K562 (cell line): ENCODE measurements around the gene ATP8B2. TPM values are rescaled to one million over a fixed set of nuclear protein-coding genes. Genes with fewer than 3 reads are reported as not detected.

Experiments used
- BHLHE40 ChIP-seq: IDR thresholded peaks from 2 replicates; pipeline ENCODE4 v1.6.1; 2011; ENCODE audit warnings: low read length, improper control_type of control experiment
- DIDO1 ChIP-seq: fragments of 450-650 bp; IDR thresholded peaks from 2 replicates; pipeline ENCODE4 v1.6.1; 2016; ENCODE audit warnings: low read depth, missing biosample characterization, missing genetic modification characterization
- ELF2 ChIP-seq: fragments of 250-450 bp; sonication (Bioruptor Pico); IDR thresholded peaks from 2 replicates; pipeline ENCODE4 v1.5.0; 2021; ENCODE audit warnings: mild to moderate bottlenecking
- L3MBTL2 ChIP-seq: fragments of 450-650 bp; IDR thresholded peaks from 2 replicates; pipeline ENCODE4 v1.6.1; 2016; ENCODE audit warnings: mild to moderate bottlenecking, moderate library complexity
- NFRKB ChIP-seq: fragments of 450-650 bp; IDR thresholded peaks from 2 replicates; pipeline ENCODE4 v1.6.1; 2016; ENCODE audit warnings: low read depth
- PML ChIP-seq: IDR thresholded peaks from 2 replicates; pipeline ENCODE4 v1.6.1; 2012; ENCODE audit warnings: low read length, inconsistent platforms
- PPARD ChIP-seq: fragments of 250-450 bp; sonication (Bioruptor Pico); IDR thresholded peaks from 2 replicates; pipeline ENCODE4 v1.8.0; 2022; ENCODE audit warnings: inconsistent platforms, mild to moderate bottlenecking, moderate library complexity
- PURB ChIP-seq: sonication (generic); formaldehyde crosslinking; IDR thresholded peaks from 2 replicates; pipeline ENCODE4 v1.9.0; 2021; ENCODE audit warnings: low read depth, mild to moderate bottlenecking, missing genetic modification reagents
- PYGO2 ChIP-seq: fragments of 450-650 bp; IDR thresholded peaks from 2 replicates; pipeline ENCODE4 v1.6.1; 2016; ENCODE audit warnings: mild to moderate bottlenecking, missing genetic modification characterization, moderate library complexity, missing compliant biosample characterization
- RBM34 ChIP-seq: fragments of 200-400 bp; formaldehyde crosslinking; IDR thresholded peaks from 2 replicates; pipeline ENCODE4 v1.6.1; 2018; ENCODE audit warnings: low read length, borderline replicate concordance; ENCODE audit not compliant: insufficient read depth
- WHSC1 ChIP-seq: IDR thresholded peaks from one replicate; pipeline ENCODE4 v1.6.1; 2012; ENCODE audit warnings: low read length, control low read depth, inconsistent platforms
- ZBTB33 ChIP-seq: sonication (generic); formaldehyde crosslinking; IDR thresholded peaks from 2 replicates; pipeline ENCODE4 v1.8.1; 2023; ENCODE audit warnings: mild to moderate bottlenecking, missing genetic modification reagents
- ZKSCAN8 ChIP-seq: fragments of 200-800 bp; sonication (Bioruptor generic); IDR thresholded peaks from 2 replicates; pipeline ENCODE4 v1.6.1; 2016; ENCODE audit warnings: missing genetic modification characterization, missing compliant biosample characterization
- ZNF696 ChIP-seq: fragments of 250-450 bp; sonication (Bioruptor Pico); conservative IDR thresholded peaks from 2 replicates; pipeline ENCODE4 v1.4.0; 2020; ENCODE audit warnings: mild to moderate bottlenecking, moderate library complexity
- ZNF79 ChIP-seq: fragments of 250-450 bp; sonication (Bioruptor Pico); IDR thresholded peaks from 2 replicates; pipeline ENCODE4 v1.4.0; 2020; ENCODE audit warnings: low read depth, mild to moderate bottlenecking, moderate library complexity
- polyA plus RNA-seq, 8 experiments: library from polyadenylated mRNA; depleted of rRNA in 4 of 8; stranded (reverse) in 5 of 8; unstranded in 3 of 8; fragments of >200 nt; fragmentation: Nextera tagmentation in 2 of 8; fragmentation: Illumina TruSeq in 1 of 8; extraction: Ambion mirVana in 2 of 8; extraction: Trizol in 1 of 8; gene quantifications; 2 replicates each; pipeline versions ENCODE4 v1.2.1 to v1.2.3, GENCODE V29; 2011 to 2014; ENCODE audit warnings: inconsistent platforms in 1 of 8, missing spikeins in 1 of 8
- total RNA-seq, 7 experiments: library from RNA; depleted of rRNA in 6 of 7; stranded (reverse); fragments of >200 nt in 6 of 7; fragmentation: Illumina TruSeq in 2 of 7; extraction: Trizol in 2 of 7; gene quantifications; 2 replicates each; pipeline versions ENCODE4 v1.2.1 to v1.2.3, GENCODE V29; 2011 to 2021; ENCODE audit warnings: low replicate concordance in 1 of 7
- TF ChIP-seq, protein P1 (sequence below), 2 experiments: fragments of 450-650 bp; IDR thresholded peaks; 2 replicates each; pipeline ENCODE4 v1.6.1; 2016; ENCODE audit warnings: mild to moderate bottlenecking in 2 of 2, borderline replicate concordance in 1 of 2, low read depth in 1 of 2, moderate library complexity in 1 of 2
- TF ChIP-seq, protein P2 (sequence below): fragments of 250-450 bp; sonication (Bioruptor Pico); IDR thresholded peaks from 2 replicates; pipeline ENCODE4 v1.8.0; 2022; ENCODE audit warnings: moderate library complexity, mild to moderate bottlenecking, inconsistent platforms

The ATP8B2 gene
- total and polyA plus RNA-seq, 9 of the 15 experiments (the other 6 are each of a cell fraction or from before 2014, with no cell fraction given): 0.27 to 33.2 (median 18.4) TPM

- TF ChIP-seq, protein P1, sequence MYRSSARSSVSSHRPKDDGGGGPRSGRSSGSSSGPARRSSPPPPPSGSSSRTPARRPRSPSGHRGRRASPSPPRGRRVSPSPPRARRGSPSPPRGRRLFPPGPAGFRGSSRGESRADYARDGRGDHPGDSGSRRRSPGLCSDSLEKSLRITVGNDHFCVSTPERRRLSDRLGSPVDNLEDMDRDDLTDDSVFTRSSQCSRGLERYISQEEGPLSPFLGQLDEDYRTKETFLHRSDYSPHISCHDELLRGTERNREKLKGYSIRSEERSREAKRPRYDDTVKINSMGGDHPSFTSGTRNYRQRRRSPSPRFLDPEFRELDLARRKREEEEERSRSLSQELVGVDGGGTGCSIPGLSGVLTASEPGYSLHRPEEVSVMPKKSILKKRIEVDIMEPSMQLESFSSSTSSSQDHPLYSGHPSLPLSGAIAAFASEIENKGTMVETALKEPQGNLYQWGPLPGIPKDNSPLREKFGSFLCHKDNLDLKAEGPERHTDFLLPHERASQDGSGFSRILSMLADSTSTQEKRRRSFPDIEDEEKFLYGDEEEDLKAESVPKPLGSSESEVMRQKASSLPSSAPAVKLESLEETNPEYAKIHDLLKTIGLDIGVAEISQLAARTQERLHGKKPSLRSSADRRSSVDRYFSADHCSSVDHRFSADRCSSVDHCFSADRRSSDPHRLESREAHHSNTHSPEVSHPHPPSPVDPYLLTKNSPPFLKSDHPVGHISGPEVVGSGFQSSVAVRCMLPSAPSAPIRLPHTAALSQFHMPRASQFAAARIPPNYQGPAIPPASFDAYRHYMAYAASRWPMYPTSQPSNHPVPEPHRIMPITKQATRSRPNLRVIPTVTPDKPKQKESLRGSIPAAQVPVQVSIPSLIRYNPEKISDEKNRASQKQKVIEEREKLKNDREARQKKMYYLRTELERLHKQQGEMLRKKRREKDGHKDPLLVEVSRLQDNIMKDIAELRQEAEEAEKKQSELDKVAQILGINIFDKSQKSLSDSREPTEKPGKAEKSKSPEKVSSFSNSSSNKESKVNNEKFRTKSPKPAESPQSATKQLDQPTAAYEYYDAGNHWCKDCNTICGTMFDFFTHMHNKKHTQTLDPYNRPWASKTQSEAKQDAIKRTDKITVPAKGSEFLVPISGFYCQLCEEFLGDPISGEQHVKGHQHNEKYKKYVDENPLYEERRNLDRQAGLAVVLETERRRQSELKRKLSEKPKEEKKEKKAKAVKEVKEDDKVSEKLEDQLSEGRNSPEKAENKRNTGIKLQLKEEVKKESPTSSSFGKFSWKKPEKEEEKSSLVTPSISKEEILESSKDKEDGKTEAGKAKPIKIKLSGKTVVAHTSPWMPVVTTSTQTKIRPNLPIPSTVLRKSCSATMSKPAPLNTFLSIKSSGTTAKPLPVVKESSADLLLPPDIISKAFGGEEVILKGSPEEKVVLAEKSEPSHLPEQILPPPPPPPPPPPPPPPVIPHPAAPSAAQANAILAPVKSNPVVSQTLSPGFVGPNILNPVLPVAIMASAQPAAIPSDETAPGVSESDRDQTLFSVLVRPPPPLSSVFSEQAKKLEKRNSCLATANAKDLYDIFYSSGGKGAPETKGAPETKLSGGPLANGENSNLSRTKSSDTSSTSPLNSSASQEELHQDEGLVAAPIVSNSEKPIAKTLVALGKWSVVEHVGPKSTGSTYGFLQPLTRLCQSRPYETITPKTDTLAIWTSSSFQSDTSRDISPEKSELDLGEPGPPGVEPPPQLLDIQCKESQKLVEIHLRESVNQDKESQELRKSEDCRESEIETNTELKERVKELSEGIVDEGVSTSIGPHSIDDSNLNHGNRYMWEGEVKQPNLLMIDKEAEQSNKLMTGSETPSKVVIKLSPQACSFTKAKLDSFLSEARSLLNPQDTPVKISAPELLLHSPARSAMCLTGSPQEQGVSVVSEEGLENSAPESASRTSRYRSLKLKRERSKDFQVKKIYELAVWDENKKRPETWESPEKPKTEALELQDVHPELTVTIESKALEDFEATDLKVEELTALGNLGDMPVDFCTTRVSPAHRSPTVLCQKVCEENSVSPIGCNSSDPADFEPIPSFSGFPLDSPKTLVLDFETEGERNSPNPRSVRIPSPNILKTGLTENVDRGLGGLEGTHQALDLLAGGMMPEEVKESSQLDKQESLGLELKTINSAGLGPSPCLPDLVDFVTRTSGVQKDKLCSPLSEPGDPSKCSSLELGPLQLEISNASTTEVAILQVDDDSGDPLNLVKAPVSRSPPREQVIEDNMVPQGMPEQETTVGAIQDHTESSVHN (IDR thresholded peaks at IDR 0.05; ENCODE audit: borderline replicate concordance in 1 of 2, low read depth in 1 of 2): no peak
- TF ChIP-seq PYGO2 (tag) (no peak), ZKSCAN8 (CRISPR knock-in tag) (no peak), PML (no peak), ZBTB33 (CRISPR knock-in tag) (peak; percentile 86), L3MBTL2 (no peak), DIDO1 (tag) (no peak), ZNF79 (CRISPR knock-in tag) (no peak), ZNF696 (CRISPR knock-in tag) (no peak), ELF2 (CRISPR knock-in tag) (no peak), NFRKB (no peak), PPARD (CRISPR knock-in tag) (no peak), BHLHE40 (peak; percentile 34; the same call in 1 of the 2 replicates), WHSC1 (no peak), PURB (CRISPR knock-in tag) (no peak), RBM34 (no peak)
- TF ChIP-seq, protein P2, sequence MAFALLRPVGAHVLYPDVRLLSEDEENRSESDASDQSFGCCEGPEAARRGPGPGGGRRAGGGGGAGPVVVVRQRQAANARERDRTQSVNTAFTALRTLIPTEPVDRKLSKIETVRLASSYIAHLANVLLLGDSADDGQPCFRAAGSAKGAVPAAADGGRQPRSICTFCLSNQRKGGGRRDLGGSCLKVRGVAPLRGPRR (CRISPR knock-in tag): no peak
Measured at GRCh38 chr1:154324669-154325582, at the start of gene ATP8B2 (continued).
